HCT116 (cell line): ENCODE measurements around the gene SHCBP1. TPM values are rescaled to one million over a fixed set of nuclear protein-coding genes. Genes with fewer than 3 reads are reported as not detected.

Experiments
- ATAC-seq: fragments of 200-7000 bp; cut with Tn5 transposase; 2 replicates; pipeline ENCODE4 v1.9.1; 2020; ENCODE audit warnings: mild to moderate bottlenecking, moderate library complexity
- BruUV-seq: library from RNA; stranded (reverse); fragments of 400-500 nt; replicated peaks from 2 replicates; lab custom pipeline; 2021; lab: Mats Ljungman, UMichigan
- CTCF ChIA-PET: fragments of 300-600 bp; sonication (Branson Sonifier 250); formaldehyde crosslinking; loops from one replicate; lab custom pipeline; 2021; ENCODE audit warnings: antibody characterized with exemption; lab: Charles Lee
- POLR2A ChIA-PET: fragments of 300-600, 350-600 bp; sonication (Branson Sonifier 250); formaldehyde crosslinking; loops from one replicate; lab custom pipeline; 2021; ENCODE audit warnings: antibody characterized with exemption; lab: Charles Lee
- RAD21 ChIA-PET, 2 experiments: fragments of 300-600 bp; sonication (Branson Sonifier 250); formaldehyde crosslinking; loops; one replicate each; lab custom pipeline; 2023; ENCODE audit warnings: low total read pairs in 2 of 2; ENCODE audit not compliant: uncharacterized antibody in 2 of 2, unreplicated experiment in 2 of 2, low non-redundant PET in 1 of 2; lab: Charles Lee
- DNase-seq: peaks from one replicate; pipeline ENCODE4 v3.0.0-alpha.2; 2010; ENCODE audit warnings: low read depth, low spot score
- H2AFZ ChIP-seq: fragments of 200-600 bp; shearing (Covaris generic), sonication (generic); 2 replicates; pipeline ENCODE4 v1.6.1; 2017; ENCODE audit warnings: low read depth, mixed run types, mixed read lengths, antibody characterized with exemption, low read length; ENCODE audit not compliant: poor library complexity, severe bottlenecking
- H3K27ac ChIP-seq: 2 replicates; pipeline ENCODE4 v1.5.1; 2012; ENCODE audit warnings: low read depth, low read length
- H3K27me3 ChIP-seq: fragments of 200-600 bp; sonication (generic); 2 replicates; pipeline ENCODE4 v1.6.1; 2016; ENCODE audit warnings: mixed run types, low read length, mixed read lengths; ENCODE audit not compliant: insufficient read depth
- H3K36me3 ChIP-seq, 2 experiments: fragments of 200-500 bp in 1 of 2; fragments of 200-600 bp in 1 of 2; sonication (Bioruptor generic) in 1 of 2; sonication (generic) in 1 of 2; 2 replicates each; pipeline versions ENCODE4 v1.5.1 to v1.6.1; 2014 to 2016; ENCODE audit warnings: low read length in 2 of 2, inconsistent platforms in 1 of 2, mixed read lengths in 1 of 2, mixed run types in 1 of 2; ENCODE audit not compliant: insufficient read depth in 2 of 2, control insufficient read depth in 1 of 2
- H3K4me1 ChIP-seq, 2 experiments: fragments of 200-600 bp in 1 of 2; sonication (generic) in 1 of 2; 2 replicates each; pipeline versions ENCODE4 v1.5.1 to v1.6.1; 2012 to 2017; ENCODE audit warnings: low read length in 2 of 2, inconsistent platforms in 1 of 2, mild to moderate bottlenecking in 1 of 2, mixed read lengths in 1 of 2, mixed run types in 1 of 2, moderate library complexity in 1 of 2; ENCODE audit not compliant: insufficient read depth in 2 of 2, control insufficient read depth in 1 of 2
- H3K4me2 ChIP-seq: fragments of 200-600 bp; sonication (generic); 2 replicates; pipeline ENCODE4 v1.6.1; 2017; ENCODE audit warnings: mixed run types, low read length, mixed read lengths
- H3K4me3 ChIP-seq, 2 experiments: fragments of 200-600 bp in 1 of 2; sonication (generic) in 1 of 2; replicated peaks in 1 of 2; 2 replicates each; pipeline ENCODE4 v1.5.1; 2011 to 2016; ENCODE audit warnings: low read length in 2 of 2, control low read depth in 1 of 2, low read depth in 1 of 2, mild to moderate bottlenecking in 1 of 2, mixed read lengths in 1 of 2, mixed run types in 1 of 2
- H3K79me2 ChIP-seq: fragments of 200-600 bp; sonication (generic); 2 replicates; pipeline ENCODE4 v1.6.1; 2017; ENCODE audit warnings: mild to moderate bottlenecking, mixed run types, low read length, moderate library complexity, mixed read lengths; ENCODE audit not compliant: insufficient read depth
- H3K9ac ChIP-seq: fragments of 200-600 bp; sonication (generic); 2 replicates; pipeline ENCODE4 v1.6.1; 2016; ENCODE audit warnings: low read length, mixed read lengths
- H3K9me2 ChIP-seq: fragments of 200-600 bp; sonication (generic), shearing (Covaris generic); 2 replicates; pipeline ENCODE4 v1.6.1; 2017; ENCODE audit warnings: mixed run types, mild to moderate bottlenecking, moderate library complexity; ENCODE audit not compliant: insufficient read depth
- H3K9me3 ChIP-seq, 2 experiments: fragments of 200-500 bp in 1 of 2; fragments of 200-600 bp in 1 of 2; sonication (Bioruptor generic) in 1 of 2; sonication (generic) in 1 of 2; 2 replicates each; pipeline ENCODE4 v1.6.1; 2014 to 2017; ENCODE audit warnings: low read length in 2 of 2, mixed read lengths in 2 of 2, inconsistent platforms in 1 of 2, low read depth in 1 of 2, mild to moderate bottlenecking in 1 of 2, mixed run types in 1 of 2, moderate library complexity in 1 of 2; ENCODE audit not compliant: control insufficient read depth in 1 of 2, insufficient read depth in 1 of 2
- H4K20me1 ChIP-seq: fragments of 200-600 bp; sonication (generic), shearing (Covaris generic); 2 replicates; pipeline ENCODE4 v1.6.1; 2017; ENCODE audit warnings: mixed run types, mild to moderate bottlenecking, moderate library complexity; ENCODE audit not compliant: insufficient read depth
- ATF3 ChIP-seq: IDR thresholded peaks from 2 replicates; pipeline ENCODE4 v1.6.1; 2012
- CBX3 ChIP-seq: IDR thresholded peaks from 2 replicates; pipeline ENCODE4 v1.6.1; 2012; ENCODE audit warnings: low read depth
- CEBPB ChIP-seq: IDR thresholded peaks from 2 replicates; pipeline ENCODE4 v1.6.1; 2012; ENCODE audit warnings: low read depth
- CTCF ChIP-seq, 3 experiments: fragments of 200-600 bp in 1 of 3; sonication (generic) in 1 of 3; IDR thresholded peaks in 2 of 3; conservative IDR thresholded peaks in 1 of 3; 2 replicates each; pipeline ENCODE4 v1.5.1; 2012 to 2017; ENCODE audit warnings: low read depth in 2 of 3, low read length in 2 of 3, antibody characterized with exemption in 1 of 3, borderline replicate concordance in 1 of 3, control low read depth in 1 of 3, mild to moderate bottlenecking in 1 of 3, mixed read lengths in 1 of 3, mixed run types in 1 of 3, moderate library complexity in 1 of 3; ENCODE audit not compliant: insufficient read depth in 1 of 3
- EGR1 ChIP-seq: IDR thresholded peaks from 2 replicates; pipeline ENCODE4 v1.6.1; 2012; ENCODE audit warnings: low read depth
- EZH2 ChIP-seq: fragments of 200-600 bp; sonication (generic); IDR thresholded peaks from 2 replicates; pipeline ENCODE4 v1.6.1; 2017; ENCODE audit warnings: antibody characterized with exemption, mixed run types
- EZH2phosphoT487 ChIP-seq: fragments of 200-600 bp; IDR thresholded peaks from 2 replicates; pipeline ENCODE4 v1.6.1; 2018; ENCODE audit warnings: antibody characterized with exemption, borderline replicate concordance
- FOSL1 ChIP-seq: IDR thresholded peaks from 2 replicates; pipeline ENCODE4 v1.6.1; 2012; ENCODE audit warnings: low read depth
- JUND ChIP-seq: IDR thresholded peaks from 2 replicates; pipeline ENCODE4 v1.6.1; 2012
- POLR2A ChIP-seq: IDR thresholded peaks from 2 replicates; pipeline ENCODE4 v1.7.0; 2011; ENCODE audit warnings: borderline replicate concordance; ENCODE audit not compliant: insufficient read depth, insufficient read length; ENCODE audit errors: extremely low read depth
- POLR2AphosphoS5 ChIP-seq: IDR thresholded peaks from 2 replicates; pipeline ENCODE4 v1.6.1; 2011; ENCODE audit warnings: mild to moderate bottlenecking, low read depth, low read length, moderate library complexity
- REST ChIP-seq: IDR thresholded peaks from 2 replicates; pipeline ENCODE4 v1.6.1; 2012; ENCODE audit warnings: low read depth
- SIN3A ChIP-seq: IDR thresholded peaks from 2 replicates; pipeline ENCODE4 v1.6.1; 2012; ENCODE audit warnings: low read depth
- SP1 ChIP-seq: IDR thresholded peaks from 2 replicates; pipeline ENCODE4 v1.6.1; 2012; ENCODE audit warnings: low read depth
- SRF ChIP-seq: IDR thresholded peaks from 2 replicates; pipeline ENCODE4 v1.6.1; 2012; ENCODE audit warnings: low read depth
- TCF7L2 ChIP-seq: IDR thresholded peaks from 2 replicates; pipeline ENCODE4 v1.7.0; 2011; ENCODE audit warnings: borderline replicate concordance, inconsistent platforms; ENCODE audit not compliant: insufficient read depth, insufficient read length; ENCODE audit errors: extremely low read depth
- YY1 ChIP-seq: IDR thresholded peaks from 2 replicates; pipeline ENCODE4 v1.6.1; 2011; ENCODE audit warnings: low read length, low read depth, moderate library complexity, mild to moderate bottlenecking; ENCODE audit not compliant: insufficient replicate concordance; ENCODE audit errors: extremely low read depth
- ZFX ChIP-seq: fragments of 450-650 bp; IDR thresholded peaks from 2 replicates; pipeline ENCODE4 v1.6.1; 2017
- intact Hi-C: fragments of 100-400 bp; cut with micrococcal nuclease; formaldehyde crosslinking; loops from 2 replicates; pipeline ENCODE4 v1.10.0; 2022
- total RNA-seq: library from RNA; stranded (reverse); gene quantifications from one replicate; pipeline ENCODE4 v1.2.1, GENCODE V29; 2021; ENCODE audit not compliant: unreplicated experiment
- TF ChIP-seq, protein P1 (sequence below): IDR thresholded peaks from 2 replicates; pipeline ENCODE4 v1.6.1; 2012
- TF ChIP-seq, protein P2 (sequence below): IDR thresholded peaks from 2 replicates; pipeline ENCODE4 v1.6.1; 2011; ENCODE audit warnings: mild to moderate bottlenecking, low read length, moderate library complexity; ENCODE audit not compliant: insufficient replicate concordance; ENCODE audit errors: extremely low read depth

Gene SHCBP1
- total RNA-seq, 1 experiment from 2014 or later = 33.3 TPM

DNA sequence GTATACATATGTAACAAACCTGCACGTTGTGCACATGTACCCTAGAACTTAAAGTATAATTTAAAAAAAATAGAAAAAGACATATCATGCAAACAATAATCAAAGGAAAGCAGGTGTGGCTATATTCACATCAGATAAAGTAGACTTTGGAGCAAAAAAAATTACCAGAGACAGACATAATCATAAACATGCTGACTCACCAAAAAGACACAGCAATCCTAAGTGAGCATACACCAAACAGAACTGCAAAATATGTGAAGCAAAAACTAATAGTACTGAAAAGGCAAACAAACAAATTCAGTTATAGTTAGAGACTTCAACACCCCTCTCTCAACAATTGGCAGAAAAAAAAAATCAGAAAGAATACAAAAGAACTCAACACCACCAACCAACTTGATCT lies 29.9 kb downstream of the SHCBP1 start:
- Histone ChIP-seq H3K27ac (no peak overlapping the region), H3K4me3 (no peak overlapping the region), H3K79me2 (peaks cover 43% of the 10 kb centered on the region), H3K4me1 (no peaks in the 10 kb centered on the region), H2AFZ (no peak overlapping the region), H3K27me3 (no peaks in the 10 kb centered on the region), H3K36me3 (peaks cover 2 to 15% of the 10 kb centered on the region in 2 experiments; a peak in 2 of 4 replicates), H3K9me3 (no peaks in the 10 kb centered on the region), H3K4me2 (no peak overlapping the region), H3K9ac (no peak overlapping the region), H3K9me2 (no peaks in the 10 kb centered on the region), H4K20me1 (no peaks in the 10 kb centered on the region)
- POLR2A ChIA-PET = no interaction called here
- intact Hi-C loops = no loop called here
- TF ChIP-seq, protein P1, sequence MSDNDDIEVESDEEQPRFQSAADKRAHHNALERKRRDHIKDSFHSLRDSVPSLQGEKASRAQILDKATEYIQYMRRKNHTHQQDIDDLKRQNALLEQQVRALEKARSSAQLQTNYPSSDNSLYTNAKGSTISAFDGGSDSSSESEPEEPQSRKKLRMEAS = no peak
- no peak for TF ChIP-seq SRF
- TF ChIP-seq JUND = no peak
- no peak for TF ChIP-seq EZH2
- TF ChIP-seq YY1 = no peak
- TF ChIP-seq SP1 = no peak
- no peak for TF ChIP-seq TCF7L2
- TF ChIP-seq CEBPB = no peak
- no peak for TF ChIP-seq ATF3
- TF ChIP-seq ZFX = no peak
- TF ChIP-seq CBX3 = no peak
- TF ChIP-seq SIN3A = no peak
- TF ChIP-seq CTCF (IDR thresholded peaks at IDR 0.05 in 2 of 3, conservative IDR thresholded peaks at IDR 0.05 in 1 of 3; ENCODE audit: borderline replicate concordance in 1 of 3, insufficient read depth in 1 of 3, low read depth in 2 of 3, low read length in 2 of 3) = no peak
- no peak for TF ChIP-seq EZH2phosphoT487
- TF ChIP-seq POLR2AphosphoS5 = no peak
- TF ChIP-seq, protein P2, sequence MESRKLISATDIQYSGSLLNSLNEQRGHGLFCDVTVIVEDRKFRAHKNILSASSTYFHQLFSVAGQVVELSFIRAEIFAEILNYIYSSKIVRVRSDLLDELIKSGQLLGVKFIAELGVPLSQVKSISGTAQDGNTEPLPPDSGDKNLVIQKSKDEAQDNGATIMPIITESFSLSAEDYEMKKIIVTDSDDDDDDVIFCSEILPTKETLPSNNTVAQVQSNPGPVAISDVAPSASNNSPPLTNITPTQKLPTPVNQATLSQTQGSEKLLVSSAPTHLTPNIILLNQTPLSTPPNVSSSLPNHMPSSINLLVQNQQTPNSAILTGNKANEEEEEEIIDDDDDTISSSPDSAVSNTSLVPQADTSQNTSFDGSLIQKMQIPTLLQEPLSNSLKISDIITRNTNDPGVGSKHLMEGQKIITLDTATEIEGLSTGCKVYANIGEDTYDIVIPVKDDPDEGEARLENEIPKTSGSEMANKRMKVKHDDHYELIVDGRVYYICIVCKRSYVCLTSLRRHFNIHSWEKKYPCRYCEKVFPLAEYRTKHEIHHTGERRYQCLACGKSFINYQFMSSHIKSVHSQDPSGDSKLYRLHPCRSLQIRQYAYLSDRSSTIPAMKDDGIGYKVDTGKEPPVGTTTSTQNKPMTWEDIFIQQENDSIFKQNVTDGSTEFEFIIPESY = no peak
- no peak for TF ChIP-seq POLR2A
- no peak for TF ChIP-seq REST
- no peak for TF ChIP-seq EGR1
- no peak for TF ChIP-seq FOSL1
- CTCF ChIA-PET = no interaction called here
- BruUV-seq = no TSS peak
- DNase-seq (no peak), ATAC-seq (no peak)
- RAD21 ChIA-PET = no interaction called here
